ENCODE data around the gene MAIP1. TPM values are rescaled to one million over a fixed set of nuclear protein-coding genes. Genes with fewer than 3 reads are reported as not detected.
A peak's percentile ranks its signal among the peaks of the same experiment; 100 is the strongest.

Gene MAIP1
- total RNA-seq, 1 donor = 26.8 TPM

GRCh38 chr2:199984755-199985154 lies 29.4 kb downstream of the MAIP1 start:
- H3K4me1 ChIP-seq (ENCODE audit: insufficient read depth, low read length) = peaks cover 13% of the 10 kb centered on the region
- TF ChIP-seq CTCF (IDR thresholded peaks at IDR 0.05; ENCODE audit: extremely low read depth, low read depth, low read length) = no peak
- H3K4me3 ChIP-seq (ENCODE audit: insufficient read depth, low read length) = no peak overlapping the region
- no peaks in the 10 kb centered on the region for H3K9me3 ChIP-seq (ENCODE audit: low read depth, low read length)
- no peaks in the 10 kb centered on the region for H4K20me1 ChIP-seq (ENCODE audit: insufficient read depth, low read length)
- H2AFZ ChIP-seq (ENCODE audit: low read length) = no peak overlapping the region
- H3K36me3 ChIP-seq (ENCODE audit: insufficient read depth, low read length) = no peaks in the 10 kb centered on the region
- no peak overlapping the region for H3K4me2 ChIP-seq (ENCODE audit: insufficient read depth, low read length)
- DNase-seq (ENCODE audit: insufficient read length, low spot score, missing footprints) = no peak
- no peaks in the 10 kb centered on the region for H3K27me3 ChIP-seq (ENCODE audit: insufficient read depth, low read length)
- no peaks in the 10 kb centered on the region for H3K79me2 ChIP-seq (ENCODE audit: insufficient read depth, low read length)
- no peak overlapping the region for H3K27ac ChIP-seq (ENCODE audit: low read depth, low read length)

GRCh38 chr2:199985625-199986207 lies 30.3 kb downstream of the MAIP1 start:
- H3K27ac ChIP-seq (ENCODE audit: low read depth, low read length) = no peak overlapping the region
- peak overlapping the region; percentile 81 for H2AFZ ChIP-seq (ENCODE audit: low read length)
- no peak overlapping the region for H3K4me3 ChIP-seq (ENCODE audit: insufficient read depth, low read length)
- H3K79me2 ChIP-seq (ENCODE audit: insufficient read depth, low read length) = no peaks in the 10 kb centered on the region
- no peaks in the 10 kb centered on the region for H4K20me1 ChIP-seq (ENCODE audit: insufficient read depth, low read length)
- no peak overlapping the region for H3K4me2 ChIP-seq (ENCODE audit: insufficient read depth, low read length)
- peak; percentile 72 for DNase-seq (ENCODE audit: insufficient read length, low spot score, missing footprints)
- H3K36me3 ChIP-seq (ENCODE audit: insufficient read depth, low read length) = no peaks in the 10 kb centered on the region
- peaks cover 10% of the 10 kb centered on the region for H3K4me1 ChIP-seq (ENCODE audit: insufficient read depth, low read length)
- H3K9me3 ChIP-seq (ENCODE audit: low read depth, low read length) = no peaks in the 10 kb centered on the region
- H3K27me3 ChIP-seq (ENCODE audit: insufficient read depth, low read length) = no peaks in the 10 kb centered on the region
- peak; percentile 88 for TF ChIP-seq CTCF (IDR thresholded peaks at IDR 0.05; ENCODE audit: extremely low read depth, low read depth, low read length)

GRCh38 chr2:199987586-199987985 lies 32.2 kb downstream of the MAIP1 start:
- H3K4me3 ChIP-seq (ENCODE audit: insufficient read depth, low read length) = no peak overlapping the region
- no peaks in the 10 kb centered on the region for H3K27me3 ChIP-seq (ENCODE audit: insufficient read depth, low read length)
- peak overlapping the region; percentile 79 for H2AFZ ChIP-seq (ENCODE audit: low read length)
- no peaks in the 10 kb centered on the region for H3K9me3 ChIP-seq (ENCODE audit: low read depth, low read length)
- TF ChIP-seq CTCF (IDR thresholded peaks at IDR 0.05; ENCODE audit: extremely low read depth, low read depth, low read length) = no peak
- H3K4me1 ChIP-seq (ENCODE audit: insufficient read depth, low read length) = peaks cover 10% of the 10 kb centered on the region
- no peak for DNase-seq (ENCODE audit: insufficient read length, low spot score, missing footprints)
- H4K20me1 ChIP-seq (ENCODE audit: insufficient read depth, low read length) = no peaks in the 10 kb centered on the region
- no peaks in the 10 kb centered on the region for H3K79me2 ChIP-seq (ENCODE audit: insufficient read depth, low read length)
- H3K27ac ChIP-seq (ENCODE audit: low read depth, low read length) = no peak overlapping the region
- peak overlapping the region; percentile 59 for H3K4me2 ChIP-seq (ENCODE audit: insufficient read depth, low read length)
- no peaks in the 10 kb centered on the region for H3K36me3 ChIP-seq (ENCODE audit: insufficient read depth, low read length)

GRCh38 chr2:199988151-199988550 lies 32.8 kb downstream of the MAIP1 start:
- no peaks in the 10 kb centered on the region for H3K27me3 ChIP-seq (ENCODE audit: insufficient read depth, low read length)
- no peaks in the 10 kb centered on the region for H3K9me3 ChIP-seq (ENCODE audit: low read depth, low read length)
- H3K27ac ChIP-seq (ENCODE audit: low read depth, low read length) = no peak overlapping the region
- H3K79me2 ChIP-seq (ENCODE audit: insufficient read depth, low read length) = no peaks in the 10 kb centered on the region
- H3K4me1 ChIP-seq (ENCODE audit: insufficient read depth, low read length) = peaks cover 10% of the 10 kb centered on the region
- no peaks in the 10 kb centered on the region for H4K20me1 ChIP-seq (ENCODE audit: insufficient read depth, low read length)
- no peak for DNase-seq (ENCODE audit: insufficient read length, low spot score, missing footprints)
- peak overlapping the region; percentile 79 for H2AFZ ChIP-seq (ENCODE audit: low read length)
- H3K4me3 ChIP-seq (ENCODE audit: insufficient read depth, low read length) = peak overlapping the region; percentile 26
- no peaks in the 10 kb centered on the region for H3K36me3 ChIP-seq (ENCODE audit: insufficient read depth, low read length)
- TF ChIP-seq CTCF (IDR thresholded peaks at IDR 0.05; ENCODE audit: extremely low read depth, low read depth, low read length) = no peak
- H3K4me2 ChIP-seq (ENCODE audit: insufficient read depth, low read length) = peak overlapping the region; percentile 59
